Astrocyte (in vitro differentiated cells and primary cell): ENCODE results near the gene KBTBD13.

Experiments
- EZH2 ChIP-seq: IDR thresholded peaks from 2 replicates; pipeline ENCODE4 v1.6.1; 2012; ENCODE audit warnings: mild to moderate bottlenecking, low read length, inconsistent platforms; ENCODE audit not compliant: insufficient read depth
- TF ChIP-seq, protein P1 (sequence below): IDR thresholded peaks from 2 replicates; pipeline ENCODE4 v1.5.1; 2011; ENCODE audit warnings: low read depth, mild to moderate bottlenecking, inconsistent platforms, low read length, moderate library complexity; ENCODE audit not compliant: insufficient read depth

GRCh38 chr15:65068403-65068788 is 8.2 kb upstream of the KBTBD13 start:
- TF ChIP-seq, protein P1, sequence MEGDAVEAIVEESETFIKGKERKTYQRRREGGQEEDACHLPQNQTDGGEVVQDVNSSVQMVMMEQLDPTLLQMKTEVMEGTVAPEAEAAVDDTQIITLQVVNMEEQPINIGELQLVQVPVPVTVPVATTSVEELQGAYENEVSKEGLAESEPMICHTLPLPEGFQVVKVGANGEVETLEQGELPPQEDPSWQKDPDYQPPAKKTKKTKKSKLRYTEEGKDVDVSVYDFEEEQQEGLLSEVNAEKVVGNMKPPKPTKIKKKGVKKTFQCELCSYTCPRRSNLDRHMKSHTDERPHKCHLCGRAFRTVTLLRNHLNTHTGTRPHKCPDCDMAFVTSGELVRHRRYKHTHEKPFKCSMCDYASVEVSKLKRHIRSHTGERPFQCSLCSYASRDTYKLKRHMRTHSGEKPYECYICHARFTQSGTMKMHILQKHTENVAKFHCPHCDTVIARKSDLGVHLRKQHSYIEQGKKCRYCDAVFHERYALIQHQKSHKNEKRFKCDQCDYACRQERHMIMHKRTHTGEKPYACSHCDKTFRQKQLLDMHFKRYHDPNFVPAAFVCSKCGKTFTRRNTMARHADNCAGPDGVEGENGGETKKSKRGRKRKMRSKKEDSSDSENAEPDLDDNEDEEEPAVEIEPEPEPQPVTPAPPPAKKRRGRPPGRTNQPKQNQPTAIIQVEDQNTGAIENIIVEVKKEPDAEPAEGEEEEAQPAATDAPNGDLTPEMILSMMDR = no peak
- no peak for TF ChIP-seq EZH2
